Activated CD8-positive, alpha-beta T cell treated with anti-CD3 and anti-CD28 coated beads for 36 hours (primary cell): Measurements from ENCODE around the gene RIOK1. TPM values are rescaled to one million over a fixed set of nuclear protein-coding genes. Genes with fewer than 3 reads are reported as not detected.
"Not testable (repeated sequence)": the region's sequence is repeated elsewhere in the genome, so short reads cannot be mapped to it uniquely, and the experiment has no call there.

Source experiments
- ATAC-seq: fragments of 200-7000 bp; cut with Tn5 transposase; one replicate; pipeline ENCODE4 v1.10.0; 2021; ENCODE audit warnings: mild to moderate bottlenecking, moderate library complexity
- CTCF ChIA-PET: fragments of 350-600 bp; sonication (Branson Sonifier 250); formaldehyde crosslinking; loops from one replicate; lab custom pipeline; 2021; ENCODE audit warnings: antibody characterized with exemption; lab: Charles Lee
- POLR2A ChIA-PET: fragments of 350-600 bp; sonication (Branson Sonifier 250); formaldehyde crosslinking; loops from one replicate; lab custom pipeline; 2021; ENCODE audit warnings: antibody characterized with exemption; lab: Charles Lee
- DNase-seq: peaks from one replicate; pipeline ENCODE4 v3.0.0-alpha.2; 2020
- H3K27ac Mint-ChIP-seq: one replicate; pipeline ENCODE4 v1.8.0; 2021; ENCODE audit warnings: mild to moderate bottlenecking, mixed read lengths
- H3K27me3 Mint-ChIP-seq: one replicate; pipeline ENCODE4 v1.8.0; 2021; ENCODE audit warnings: mixed read lengths
- H3K36me3 Mint-ChIP-seq: one replicate; pipeline ENCODE4 v1.8.0; 2021; ENCODE audit warnings: low read depth, mixed read lengths
- H3K4me1 Mint-ChIP-seq: one replicate; pipeline ENCODE4 v1.8.0; 2021; ENCODE audit warnings: low read depth, mixed read lengths
- H3K4me3 Mint-ChIP-seq: one replicate; pipeline ENCODE4 v1.8.0; 2021; ENCODE audit warnings: mild to moderate bottlenecking, moderate library complexity, mixed read lengths
- H3K9me3 Mint-ChIP-seq: one replicate; pipeline ENCODE4 v1.8.0; 2021; ENCODE audit warnings: mixed read lengths
- CTCF ChIP-seq: fragments of 200-600 bp; IDR thresholded peaks from one replicate; pipeline ENCODE4 v1.8.0; 2022; ENCODE audit warnings: antibody characterized with exemption, mild to moderate bottlenecking
- intact Hi-C: fragments of 100-400 bp; cut with micrococcal nuclease; formaldehyde crosslinking; loops from one replicate; pipeline ENCODE4 v1.10.0; 2022
- total RNA-seq, 2 experiments: library from RNA; stranded (reverse); gene quantifications; one replicate each; pipeline ENCODE4 v1.2.3, GENCODE V29; 2021

The RIOK1 gene
- total RNA-seq, 2 experiments from 2014 or later: 46.8 to 50.0 TPM

- ChIA-PET CTCF (no interaction called here), POLR2A (no interaction called here)
- Mint-ChIP-seq H3K27ac (no peak overlapping the region), H3K4me1 (no peaks in the 10 kb centered on the region), H3K27me3 (peaks cover 3% of the 10 kb centered on the region), H3K4me3 (no peak overlapping the region), H3K9me3 (peaks cover 3% of the 10 kb centered on the region), H3K36me3 (no peaks in the 10 kb centered on the region)
- no peak for TF ChIP-seq CTCF
- DNase-seq (no peak), ATAC-seq (no peak)
- intact Hi-C loops: no loop called here
Observed at GRCh38 chr6:7452898-7453297, 63.3 kb downstream of the RIOK1 start.

- H3K4me1 Mint-ChIP-seq: no peaks in the 10 kb centered on the region
- H3K27me3 Mint-ChIP-seq: peaks cover 3% of the 10 kb centered on the region
- no peak for TF ChIP-seq CTCF
- H3K27ac Mint-ChIP-seq: no peak overlapping the region
- no peak overlapping the region for H3K4me3 Mint-ChIP-seq
- peaks cover 3% of the 10 kb centered on the region for H3K9me3 Mint-ChIP-seq
- POLR2A ChIA-PET: no interaction called here
- DNase-seq (no peak), ATAC-seq (no peak)
- intact Hi-C loops: no loop called here
- no peaks in the 10 kb centered on the region for H3K36me3 Mint-ChIP-seq
- CTCF ChIA-PET: interaction anchor here (0.9 kb wide), 1 partner anchor 211 kb away, joined by 4 read pairs; no protein-coding TSS in a partner anchor
Observed at GRCh38 chr6:7454696-7455358, 65.2 kb downstream of the RIOK1 start.

- H3K9me3 Mint-ChIP-seq, DNase-seq, H3K4me3 Mint-ChIP-seq, intact Hi-C loops, H3K27ac Mint-ChIP-seq, H3K4me1 Mint-ChIP-seq, H3K27me3 Mint-ChIP-seq, H3K36me3 Mint-ChIP-seq, ATAC-seq, CTCF ChIA-PET, POLR2A ChIA-PET: not testable (repeated sequence)
Observed at GRCh38 chr6:7456302-7456701, 66.7 kb downstream of the RIOK1 start.

- intact Hi-C loops: no loop called here
- CTCF ChIA-PET: no interaction called here
- no peak for ATAC-seq
Observed at GRCh38 chr6:7461416-7461815, 71.8 kb downstream of the RIOK1 start.

GRCh38 chr6:7463785-7464184 lies 74.2 kb downstream of the RIOK1 start:
- POLR2A ChIA-PET: no interaction called here
- CTCF ChIA-PET: no interaction called here
- no peak for ATAC-seq

More at GRCh38 chr6:7461416-7461815, 71.8 kb downstream of the RIOK1 start:
- Mint-ChIP-seq H3K27me3 (no peaks in the 10 kb centered on the region), H3K36me3 (no peaks in the 10 kb centered on the region), H3K4me3 (no peak overlapping the region), H3K4me1 (no peaks in the 10 kb centered on the region), H3K9me3 (peaks cover 3% of the 10 kb centered on the region), H3K27ac (no peak overlapping the region)
- no peak for DNase-seq
- POLR2A ChIA-PET: no interaction called here
- TF ChIP-seq CTCF: no peak

More at GRCh38 chr6:7463785-7464184, 74.2 kb downstream of the RIOK1 start:
- no peak overlapping the region for H3K4me3 Mint-ChIP-seq
- peaks cover 1% of the 10 kb centered on the region for H3K27me3 Mint-ChIP-seq
- H3K36me3 Mint-ChIP-seq: no peaks in the 10 kb centered on the region
- DNase-seq: no peak
- no peak overlapping the region for H3K27ac Mint-ChIP-seq
- intact Hi-C loops: no loop called here
- H3K4me1 Mint-ChIP-seq: no peaks in the 10 kb centered on the region
- TF ChIP-seq CTCF: no peak
- no peaks in the 10 kb centered on the region for H3K9me3 Mint-ChIP-seq
